HL-60 (cell line): ENCODE measurements around the gene CCDC138.

Source experiments
- CTCF ChIP-seq: IDR thresholded peaks from one replicate; pipeline ENCODE4 v1.5.1; 2011; ENCODE audit warnings: low read length, control low read depth, inconsistent platforms; ENCODE audit not compliant: insufficient read depth
- POLR2AphosphoS5 ChIP-seq: IDR thresholded peaks from 2 replicates; pipeline ENCODE4 v1.6.1; 2012; ENCODE audit warnings: low read depth

DNA sequence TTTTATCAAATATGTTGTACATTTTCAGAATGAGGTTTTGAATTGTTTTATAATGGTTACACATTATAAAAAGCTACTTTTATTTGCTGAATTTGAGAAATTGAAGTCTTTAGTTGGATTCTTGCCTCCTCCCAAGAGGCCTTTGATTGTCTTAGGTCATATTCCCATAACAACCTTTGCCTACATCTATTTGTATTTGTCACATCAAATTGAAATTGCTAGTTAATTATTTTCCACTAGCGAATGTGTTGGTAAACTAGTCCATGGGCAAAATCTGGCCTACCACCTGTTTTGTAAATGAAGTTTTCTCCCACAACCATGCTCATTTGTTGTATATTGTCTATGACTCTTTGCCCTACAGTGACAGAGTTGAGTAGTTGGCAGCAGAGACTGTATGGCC lies 60.4 kb downstream of the CCDC138 start:
- no peak for TF ChIP-seq CTCF
- TF ChIP-seq POLR2AphosphoS5 = no peak
